NCI-H226 (cell line): ENCODE measurements around the gene SBF2.
"Not testable (repeated sequence)": the region's sequence is repeated elsewhere in the genome, so short reads cannot be mapped to it uniquely, and the experiment has no call there.

Experiments used
- DNase-seq: peaks from one replicate; pipeline ENCODE4 v3.0.0-alpha.2; 2015

SBF2 gene

DNA sequence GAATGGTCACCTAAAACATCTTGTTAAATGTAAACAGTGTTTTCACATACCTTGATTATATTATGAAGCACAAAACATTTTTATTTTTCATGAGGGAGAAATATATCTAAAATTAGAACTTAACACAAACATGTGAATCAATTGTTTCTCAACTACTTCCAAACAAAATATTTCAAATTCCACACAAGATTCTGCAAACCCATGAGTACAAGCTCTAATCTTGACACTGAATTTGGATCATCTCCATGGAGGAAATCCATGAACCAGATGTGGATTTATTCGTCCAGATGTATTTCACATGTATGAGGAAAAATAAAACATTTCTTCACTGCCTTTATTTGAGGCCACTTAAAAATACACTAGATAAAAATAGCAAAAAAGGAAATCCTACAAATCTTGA, 184.2 kb downstream of the SBF2 start:
- peak; percentile 40 for DNase-seq

DNA sequence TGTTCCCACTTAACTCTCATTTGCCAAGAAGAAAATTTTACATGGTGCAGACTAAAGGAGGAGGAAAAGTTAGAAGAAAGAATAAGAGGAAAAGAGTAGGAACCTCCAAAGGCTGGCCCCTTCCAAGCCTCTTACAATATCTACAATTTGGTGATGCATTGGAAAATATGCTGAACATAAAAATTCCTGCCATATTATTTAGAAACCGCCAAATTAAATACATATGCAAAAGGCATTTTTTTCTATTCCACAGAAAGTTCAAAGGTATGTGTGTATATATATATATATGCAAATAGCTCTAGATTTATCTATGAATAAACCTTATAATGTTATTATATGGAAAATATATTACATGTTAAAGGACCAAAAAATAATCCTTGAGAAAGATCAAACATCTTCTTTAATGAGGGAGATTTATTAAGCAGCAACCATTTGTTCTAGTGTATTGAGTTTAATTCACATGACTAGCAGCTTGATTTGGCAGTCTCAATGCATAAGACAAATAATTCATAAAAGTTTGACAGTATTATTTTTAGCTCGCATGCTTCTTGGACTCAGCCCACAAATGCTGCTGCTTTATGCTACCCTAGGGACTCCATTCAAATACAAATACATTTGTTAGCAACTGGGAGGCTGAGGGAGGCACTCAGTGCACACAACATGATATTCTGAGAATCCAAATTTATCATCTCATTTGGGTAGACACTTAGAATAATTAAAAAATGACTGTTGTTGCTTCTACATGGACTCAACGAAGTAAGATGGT, 184.9 kb downstream of the SBF2 start:
- no peak for DNase-seq

DNA sequence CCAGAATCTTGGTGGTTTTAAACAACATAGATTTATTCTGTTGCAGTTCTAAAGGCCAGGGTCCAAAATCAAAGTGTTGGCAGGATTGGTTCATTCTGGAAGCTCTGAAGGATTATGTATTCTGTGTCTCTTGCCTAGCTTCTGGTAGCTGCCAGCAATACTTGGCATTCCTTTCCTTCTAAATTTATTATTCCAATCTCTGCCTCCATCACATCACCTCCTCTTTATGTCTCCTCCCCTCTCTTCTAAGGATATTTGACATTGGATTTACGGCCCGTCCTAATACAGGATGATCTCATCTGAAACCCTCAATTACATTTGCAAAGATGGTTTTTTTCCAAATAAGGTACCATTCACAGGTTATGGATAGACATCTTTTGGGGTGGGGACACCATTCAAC, 186.5 kb downstream of the SBF2 start:
- DNase-seq: no peak

DNA sequence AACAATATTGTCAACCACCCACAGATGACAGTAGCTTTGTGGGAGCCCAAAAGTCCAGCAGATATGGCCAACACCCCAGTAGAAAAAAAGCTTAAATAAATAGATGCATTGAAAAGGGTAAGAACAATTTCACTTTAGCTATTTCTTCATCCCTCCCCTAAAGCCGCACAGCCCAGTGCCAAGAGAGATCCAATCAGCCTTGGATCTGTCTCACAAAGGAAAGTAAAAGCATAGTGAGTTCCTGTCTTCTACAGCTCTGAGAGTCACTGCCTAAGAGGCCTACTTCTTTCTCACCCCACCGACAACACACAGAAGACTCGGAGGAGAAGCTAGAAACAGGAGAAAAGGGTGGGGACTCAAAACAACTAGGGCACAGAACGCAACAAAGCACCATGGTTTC, 196.4 kb downstream of the SBF2 start:
- no peak for DNase-seq

DNA sequence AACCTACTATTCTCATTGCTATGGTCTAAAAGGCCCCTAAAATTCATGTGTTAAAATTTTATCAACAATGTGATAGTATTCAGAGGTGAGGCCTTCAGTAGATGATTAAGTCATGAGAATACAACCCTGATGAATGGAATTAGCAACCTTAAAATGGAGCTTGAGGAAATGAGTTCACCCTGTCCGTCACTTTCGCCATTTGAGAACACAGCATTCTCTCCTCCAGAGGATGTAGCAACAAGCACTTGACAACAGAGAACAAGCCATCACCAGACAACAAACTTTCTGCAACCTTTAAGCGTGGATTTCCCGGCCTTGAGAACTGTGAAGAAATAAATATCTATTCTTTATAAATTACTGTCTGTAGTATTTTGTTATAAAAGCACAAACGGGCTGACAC, 197.0 kb downstream of the SBF2 start:
- DNase-seq: no peak

DNA sequence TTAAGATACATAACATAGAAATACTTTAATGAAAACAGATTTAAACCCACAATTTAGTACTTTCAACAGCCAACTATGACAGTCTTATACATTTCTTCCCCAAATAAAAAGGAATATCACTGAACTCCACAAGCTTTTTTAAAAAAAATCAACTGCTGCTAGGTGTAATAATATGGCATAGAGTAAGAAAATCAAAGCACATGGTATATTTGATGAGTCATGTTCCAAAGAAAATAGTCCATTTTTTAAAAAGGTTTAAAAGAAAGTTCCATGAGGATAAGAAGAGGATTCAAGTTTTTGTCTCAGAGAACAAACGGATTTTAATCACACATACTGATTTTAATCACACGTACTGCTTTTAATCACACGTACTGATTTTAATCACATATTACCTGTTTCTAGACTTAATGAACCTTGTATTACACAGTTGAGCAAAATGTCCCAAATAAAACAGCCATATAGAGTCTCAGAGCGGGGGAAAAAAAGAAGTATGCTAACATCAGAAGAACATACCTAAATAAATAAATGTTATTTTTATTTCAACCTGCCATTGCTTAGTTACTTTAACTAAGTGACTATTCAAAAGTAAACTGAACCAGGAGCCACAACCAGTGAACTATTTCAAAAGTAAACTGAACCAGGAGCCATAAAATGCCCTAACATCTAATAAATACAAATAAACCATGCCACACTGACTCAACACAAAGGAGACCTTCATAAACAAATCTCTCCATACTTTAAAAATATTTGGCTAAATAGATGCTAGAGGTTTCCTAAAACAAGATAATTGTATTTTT, 198.4 kb downstream of the SBF2 start:
- no peak for DNase-seq

DNA sequence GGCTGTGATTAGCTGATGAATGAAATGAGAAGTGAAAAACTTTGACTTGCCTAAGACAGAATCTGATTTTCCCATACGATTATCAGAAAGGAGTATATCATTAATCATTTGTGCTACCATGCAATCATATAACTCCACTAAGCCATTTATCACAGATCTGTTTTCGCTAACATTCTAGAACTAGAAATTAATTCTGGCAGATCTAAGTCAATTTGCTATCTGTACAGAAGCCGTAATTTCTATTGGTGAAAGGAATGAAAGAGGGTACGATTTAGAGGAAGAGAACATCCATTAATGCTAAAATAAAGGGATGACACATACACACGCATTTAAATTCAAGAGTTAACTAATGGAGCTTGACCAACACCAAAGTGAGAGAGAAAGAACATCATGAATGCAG, 201.6 kb downstream of the SBF2 start:
- no peak for DNase-seq

DNA sequence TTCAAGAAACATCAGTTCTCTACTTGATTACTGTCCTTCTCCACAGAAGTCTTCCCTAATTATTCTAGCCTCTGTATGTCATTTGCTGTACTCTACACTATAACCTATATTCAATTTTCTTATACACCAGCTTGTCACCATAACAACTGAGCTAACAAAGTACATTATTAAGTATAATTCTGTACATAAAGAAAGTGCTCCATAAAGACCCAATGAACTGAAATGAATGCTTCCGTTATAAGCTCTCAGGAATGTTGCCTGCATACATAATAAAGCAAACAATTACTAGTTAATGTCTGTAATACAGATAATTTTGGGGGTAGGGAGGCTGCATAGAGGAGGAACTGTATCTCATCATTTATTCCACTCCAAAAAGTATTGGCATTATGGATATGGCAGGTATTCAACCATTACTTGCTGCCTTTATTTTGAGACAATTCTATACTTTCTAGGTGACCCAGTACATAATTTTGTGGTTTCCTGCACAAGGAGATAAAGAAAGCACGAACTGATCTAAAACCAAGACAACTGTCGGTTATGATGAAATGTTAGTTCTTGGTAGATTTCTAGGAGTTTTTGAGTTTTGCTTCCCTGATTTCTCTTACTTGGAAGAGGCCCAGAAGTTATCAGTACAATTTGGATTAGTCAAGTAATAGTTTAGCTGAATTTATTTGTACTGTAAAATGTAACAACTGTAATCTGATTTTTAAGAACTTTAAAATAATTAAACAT, 202.5 kb downstream of the SBF2 start:
- DNase-seq: no peak

DNA sequence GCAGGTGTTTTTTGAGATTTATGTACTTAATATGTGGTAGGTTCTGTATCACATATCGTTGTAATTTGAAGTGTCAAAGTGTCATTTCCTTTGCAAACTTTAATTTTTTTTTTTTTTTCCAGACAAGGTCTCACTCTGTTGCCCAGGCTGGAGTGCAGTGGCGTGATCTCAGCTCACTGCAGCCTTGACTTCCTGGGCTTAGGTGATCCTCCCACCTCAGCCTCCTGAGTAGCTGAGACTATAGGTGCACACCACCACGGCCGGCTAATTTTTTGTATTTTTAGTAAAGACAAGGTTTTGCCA, 206.1 kb downstream of the SBF2 start:
- DNase-seq: not testable (repeated sequence)

DNA sequence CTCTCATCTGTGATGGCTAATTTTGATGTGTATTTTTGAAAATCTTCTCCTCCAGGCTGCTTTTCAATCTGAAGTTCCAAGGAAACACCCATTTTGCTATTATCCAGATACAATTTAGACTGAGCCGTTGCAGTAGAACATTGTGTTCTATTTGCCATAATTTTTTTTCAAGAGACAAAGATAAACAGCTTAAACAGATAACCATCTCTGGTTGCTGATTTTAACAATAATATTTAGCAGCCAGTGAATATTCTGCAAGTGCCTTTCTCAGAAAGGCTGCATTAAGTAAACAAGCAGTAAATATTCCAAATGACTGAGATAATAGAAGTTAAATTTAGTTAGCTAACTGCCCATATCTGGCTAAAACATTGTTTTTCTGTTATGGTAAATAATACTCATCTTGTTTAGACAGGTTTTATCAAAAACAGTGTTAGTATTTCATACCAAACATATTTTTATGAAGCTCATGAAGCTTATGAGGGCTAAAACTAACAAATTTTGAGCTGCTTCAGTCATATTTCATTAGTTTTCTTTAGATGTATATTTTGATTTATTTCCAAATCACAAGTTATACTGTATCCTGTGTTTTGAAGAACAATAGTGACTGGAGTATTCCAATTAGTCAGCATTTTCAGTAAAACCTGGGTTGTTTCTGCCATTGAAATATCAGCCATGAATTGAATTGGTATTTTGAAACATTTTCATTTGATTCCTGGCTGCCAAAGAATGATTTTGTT, 206.7 kb downstream of the SBF2 start:
- no peak for DNase-seq

DNA sequence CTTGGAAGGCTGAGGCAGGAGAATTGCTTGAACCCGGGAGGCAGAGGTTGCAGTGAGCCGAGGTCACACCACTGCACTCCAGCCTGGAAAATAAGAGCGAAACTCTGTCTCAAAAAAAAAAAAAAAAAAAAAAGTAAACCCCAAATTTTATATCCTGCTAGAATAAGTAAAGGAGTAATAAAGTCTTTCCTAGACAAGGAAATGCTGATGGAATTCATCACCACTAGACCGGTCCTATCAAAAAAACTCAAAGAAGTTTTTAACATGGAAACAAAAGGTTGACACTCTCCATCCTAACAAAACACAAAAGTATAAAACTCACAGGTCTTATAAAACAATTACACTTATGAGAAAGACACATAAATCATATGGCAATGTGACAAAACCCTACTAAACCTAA, 213.9 kb downstream of the SBF2 start:
- no peak for DNase-seq

DNA sequence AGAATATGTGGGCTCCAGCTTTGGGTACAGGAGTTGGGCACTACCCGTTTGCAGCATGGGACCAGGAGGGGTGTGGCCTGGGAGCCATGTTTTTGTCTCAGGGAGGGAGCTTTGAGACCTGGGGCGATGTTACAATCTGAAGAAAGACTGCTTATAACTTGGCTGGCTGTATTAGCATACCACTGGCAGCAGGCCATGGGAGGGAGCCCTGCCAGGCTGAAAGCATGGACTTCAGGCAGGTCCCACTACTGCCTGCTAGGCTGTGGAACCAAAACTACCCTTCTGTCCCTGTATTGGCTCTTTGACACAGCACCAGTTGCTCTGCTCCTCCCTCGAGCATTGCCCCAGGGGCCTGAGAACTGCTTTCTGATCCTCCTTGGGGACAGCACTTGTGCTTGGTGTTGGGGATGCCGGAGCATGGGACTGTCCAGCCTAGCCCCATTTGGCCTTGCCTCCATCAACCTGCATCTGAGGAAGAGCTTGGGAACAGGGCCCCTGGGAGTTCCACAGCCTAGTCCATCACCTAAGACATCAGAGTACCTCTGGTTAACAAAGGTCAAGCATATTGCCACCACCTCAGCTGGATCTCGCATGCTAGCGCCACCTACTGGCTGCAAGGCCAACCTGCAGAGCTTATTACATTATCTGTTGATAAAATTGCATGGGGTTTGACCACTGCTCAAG, 217.4 kb downstream of the SBF2 start:
- peak; percentile 22 for DNase-seq

DNA sequence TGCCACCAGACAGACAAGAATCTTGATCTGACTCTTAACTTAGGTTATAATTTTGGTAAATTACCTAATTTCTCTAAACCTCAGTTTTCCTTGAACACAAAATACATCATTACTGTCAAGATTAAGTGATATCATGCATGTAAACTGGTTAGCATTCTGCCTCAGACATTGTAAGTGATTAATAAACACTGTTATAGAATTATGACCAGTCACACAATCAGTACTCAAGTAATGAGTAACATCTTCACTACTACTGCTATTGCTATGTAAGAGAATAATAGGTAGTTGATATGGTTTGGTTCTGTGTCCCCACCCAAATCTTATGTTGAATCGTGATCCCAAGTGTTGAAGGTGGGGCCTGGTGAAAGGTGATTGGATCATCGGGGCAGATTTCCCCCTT, 218.9 kb downstream of the SBF2 start:
- DNase-seq: no peak

DNA sequence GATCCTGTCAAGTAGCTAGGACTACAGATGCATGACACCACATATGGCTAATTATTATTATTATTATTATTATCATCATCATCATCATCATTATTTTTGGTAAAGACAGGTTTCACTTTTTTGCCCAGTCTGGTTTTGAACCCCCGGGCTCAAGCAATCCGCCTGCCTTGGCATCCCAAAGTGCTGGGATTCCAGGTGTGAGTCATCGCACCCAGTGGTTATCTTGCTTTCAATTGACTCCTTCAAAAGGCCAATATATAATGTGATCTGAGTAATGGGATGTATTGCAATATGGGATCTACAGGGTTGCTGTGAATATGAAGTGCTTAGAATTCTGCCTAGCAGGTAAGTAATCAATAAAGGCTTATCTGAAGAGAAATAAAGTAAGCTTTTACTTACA, 221.2 kb downstream of the SBF2 start:
- DNase-seq: peak; percentile 30

DNA sequence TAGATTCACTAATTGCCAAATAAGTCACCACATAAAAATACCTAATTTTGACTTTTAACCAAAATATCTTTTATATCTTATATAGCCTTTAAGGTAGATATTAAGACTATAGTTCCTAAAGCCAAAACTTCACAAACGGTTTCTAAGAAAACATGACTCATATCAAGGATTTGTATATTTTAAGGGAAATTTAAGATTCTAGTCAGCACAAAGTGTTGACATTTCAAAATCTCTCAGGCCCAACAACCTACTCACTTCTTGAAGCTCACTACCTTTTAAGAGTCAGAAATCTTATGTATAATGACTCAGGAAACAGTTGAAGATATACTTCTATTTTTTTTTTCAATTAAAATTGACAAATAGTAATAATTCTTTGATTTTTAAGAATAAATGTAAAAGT, 221.9 kb downstream of the SBF2 start:
- DNase-seq: no peak

DNA sequence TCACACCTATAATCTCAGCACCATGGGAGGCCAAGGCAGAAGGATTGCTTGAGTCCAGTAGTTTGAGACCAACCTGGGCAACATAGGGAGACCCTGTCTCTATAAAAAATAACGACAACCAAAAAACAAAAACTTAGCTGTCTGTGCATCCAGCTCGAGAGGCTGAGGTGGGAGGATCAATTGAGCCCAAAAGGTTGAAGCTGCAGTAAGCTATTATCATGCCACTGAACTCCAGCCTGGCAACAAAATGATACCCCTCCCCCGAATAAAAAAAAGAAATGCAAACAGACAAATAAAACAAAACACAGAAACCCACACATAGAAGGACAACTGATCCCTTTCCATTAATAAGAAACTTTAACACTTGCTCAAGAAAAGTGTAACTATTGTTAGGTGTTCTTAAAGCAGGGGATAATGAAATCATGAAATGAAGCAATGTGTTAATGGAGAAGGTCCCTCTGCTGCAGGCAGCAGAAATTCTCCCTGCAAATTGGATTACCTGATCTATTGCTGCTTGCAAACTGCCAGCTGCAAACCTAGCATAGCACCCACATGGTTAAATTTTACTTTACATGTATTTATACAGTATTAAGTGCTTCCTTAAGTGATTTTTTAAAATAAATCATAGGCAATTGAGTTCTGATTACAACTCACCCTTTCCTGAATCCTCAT, 226.3 kb downstream of the SBF2 start:
- no peak for DNase-seq

DNA sequence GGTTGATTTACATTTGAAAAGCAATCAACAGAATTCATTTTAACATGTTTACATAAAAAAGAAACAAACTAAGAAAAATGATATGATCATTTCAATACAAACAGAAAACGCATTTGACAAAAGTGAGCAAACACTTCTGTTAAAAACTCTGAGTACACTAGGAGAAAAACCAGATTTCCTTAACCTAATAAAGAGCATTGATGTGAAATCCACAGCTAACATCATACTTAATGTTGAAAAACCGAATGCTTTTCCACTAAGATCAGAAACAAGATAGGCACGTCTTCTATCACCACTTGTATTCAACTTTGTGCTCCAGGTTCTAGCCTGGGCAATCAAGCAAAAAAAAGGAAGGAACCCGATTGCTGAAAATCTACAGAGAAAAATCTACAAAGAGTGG, 227.6 kb downstream of the SBF2 start:
- no peak for DNase-seq

DNA sequence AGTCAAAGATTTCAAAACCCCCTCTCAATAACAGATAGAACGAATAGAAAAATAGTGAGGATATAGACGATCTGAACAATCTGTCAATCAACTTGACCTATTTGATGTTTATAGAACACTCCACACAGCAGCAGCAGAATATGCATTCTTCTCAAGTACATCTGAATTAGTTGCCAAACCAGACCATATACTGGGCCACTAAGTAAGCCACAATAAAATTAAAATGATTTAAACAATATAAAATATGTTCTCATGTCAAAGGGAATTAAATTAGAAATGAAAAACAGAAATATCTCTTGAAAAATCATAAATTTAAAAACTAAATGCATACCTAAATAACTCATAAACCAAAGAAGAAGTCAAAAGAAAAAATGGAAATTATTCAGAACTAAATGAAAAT, 229.2 kb downstream of the SBF2 start:
- DNase-seq: no peak

DNA sequence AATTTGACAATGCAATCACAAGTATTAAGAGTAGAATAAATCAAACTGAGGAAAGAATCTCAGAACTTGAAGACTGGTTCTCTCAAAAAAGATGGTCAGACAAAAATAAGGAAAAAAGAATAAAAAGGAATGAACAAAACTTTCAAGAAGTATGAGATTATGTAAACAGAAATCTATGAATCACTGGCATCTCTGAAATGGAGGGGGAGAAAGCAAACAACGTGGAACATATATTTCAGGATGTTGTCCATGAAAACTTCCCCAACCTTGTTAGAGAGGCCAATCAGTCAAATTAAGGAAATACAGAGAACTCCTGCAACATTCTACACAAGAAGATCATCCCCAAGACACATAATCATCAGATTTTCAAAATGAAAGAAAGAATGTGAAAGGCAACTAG, 235.7 kb downstream of the SBF2 start:
- DNase-seq: no peak

DNA sequence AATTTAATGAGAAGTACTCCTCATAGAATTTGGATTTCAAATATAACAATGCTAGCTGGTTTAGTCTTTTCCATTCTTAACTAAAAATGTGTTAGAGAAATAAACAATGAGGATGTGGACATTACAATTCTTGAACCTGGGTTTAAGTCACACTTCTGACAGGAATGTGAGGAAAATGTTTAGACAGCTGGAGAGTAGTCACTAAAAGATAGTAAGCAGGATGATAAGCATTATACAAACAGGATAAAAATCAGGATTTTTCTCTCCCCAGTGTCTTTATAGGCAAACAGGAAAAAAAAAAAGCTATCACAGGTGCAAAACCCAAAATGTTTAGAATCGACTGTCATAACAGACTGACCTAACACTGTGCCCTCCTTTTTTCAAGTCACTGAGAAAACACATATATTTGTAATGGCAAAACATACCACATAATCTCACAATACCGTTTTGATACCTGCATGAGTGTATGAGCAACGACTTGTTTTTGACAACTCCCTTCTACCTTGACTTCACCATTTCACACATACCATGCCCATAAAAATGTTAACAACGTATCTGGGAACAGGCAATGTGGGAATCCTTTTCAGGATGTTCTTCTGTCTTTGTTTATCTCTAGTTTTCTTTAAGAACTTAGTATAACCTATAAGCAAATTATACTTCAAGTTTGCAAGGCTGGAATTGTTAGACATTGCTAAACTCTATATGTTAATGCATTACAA, 242.0 kb downstream of the SBF2 start:
- no peak for DNase-seq

DNA sequence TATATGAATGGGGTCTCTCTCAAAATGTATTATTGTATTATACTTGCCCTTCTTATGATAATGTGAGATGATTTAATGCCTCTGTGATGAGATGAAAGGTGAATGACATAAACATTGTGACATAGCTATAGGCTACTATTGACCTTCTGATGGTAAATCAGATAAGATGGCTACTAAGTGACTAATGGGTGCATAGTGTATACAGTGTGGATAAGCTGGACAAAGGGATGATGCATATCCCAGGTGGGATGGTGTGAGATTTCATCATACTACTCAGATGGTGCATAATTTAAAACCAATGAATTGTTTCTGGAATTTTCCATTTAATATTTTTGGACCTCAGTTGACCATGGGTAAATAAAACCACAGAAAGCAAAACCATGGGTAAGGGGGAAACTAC, 243.5 kb downstream of the SBF2 start:
- DNase-seq: no peak

DNA sequence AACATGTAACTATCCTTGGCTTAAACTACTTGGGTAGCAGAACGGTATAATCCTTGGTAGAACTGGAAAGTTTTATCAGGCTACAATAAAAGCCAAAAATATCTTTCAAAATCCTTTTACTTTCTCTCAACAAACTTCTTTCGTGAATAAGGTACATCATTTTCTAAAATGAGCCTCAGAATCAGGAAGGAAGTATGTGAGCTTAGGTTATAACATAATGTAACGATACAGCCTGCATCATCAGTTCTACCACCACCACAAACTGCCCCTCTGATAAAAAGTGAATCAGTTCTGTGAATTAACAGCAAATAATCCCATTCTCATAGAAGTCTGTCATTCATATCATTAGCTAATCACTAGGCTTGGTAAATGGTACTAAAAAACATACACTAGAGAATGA, 244.3 kb downstream of the SBF2 start:
- no peak for DNase-seq
